K562 (cell line): ENCODE results near the gene CDC14B. TPM values are rescaled to one million over a fixed set of nuclear protein-coding genes. Genes with fewer than 3 reads are reported as not detected.

ENCODE experiments used
- ADNP ChIP-seq: fragments of 200-800 bp; sonication (Bioruptor generic); IDR thresholded peaks from 2 replicates; pipeline ENCODE4 v1.6.1; 2016; ENCODE audit warnings: missing genetic modification characterization, missing compliant biosample characterization
- CTBP1 ChIP-seq: fragments of 450-650 bp; IDR thresholded peaks from 2 replicates; pipeline ENCODE4 v1.6.1; 2016; ENCODE audit warnings: borderline replicate concordance
- ETS2 ChIP-seq: IDR thresholded peaks from 2 replicates; pipeline ENCODE4 v1.6.1; 2016; ENCODE audit warnings: borderline replicate concordance, missing genetic modification characterization, mild to moderate bottlenecking, moderate library complexity, missing compliant biosample characterization; ENCODE audit not compliant: poor library complexity, severe bottlenecking
- HDAC3 ChIP-seq: fragments of 450-650 bp; IDR thresholded peaks from 2 replicates; pipeline ENCODE4 v1.6.1; 2018; ENCODE audit warnings: borderline replicate concordance, mild to moderate bottlenecking, moderate library complexity; ENCODE audit not compliant: partially characterized antibody
- MECOM ChIP-seq: fragments of 250-450 bp; sonication (Bioruptor Pico); IDR thresholded peaks from 2 replicates; pipeline ENCODE4 v1.8.0; 2022; ENCODE audit warnings: inconsistent platforms
- NR2C2 ChIP-seq, 2 experiments: fragments of 200-800 bp in 1 of 2; sonication (Bioruptor generic) in 1 of 2; sonication (generic) in 1 of 2; formaldehyde crosslinking in 1 of 2; IDR thresholded peaks; 2 replicates each; pipeline versions ENCODE4 v1.6.1 to v1.8.0; 2016 to 2022; ENCODE audit warnings: mild to moderate bottlenecking in 1 of 2, missing compliant biosample characterization in 1 of 2, missing genetic modification characterization in 1 of 2, missing genetic modification reagents in 1 of 2
- RNF219 ChIP-seq: fragments of 250-450 bp; sonication (Bioruptor Pico); IDR thresholded peaks from 2 replicates; pipeline ENCODE4 v1.5.0; 2022; ENCODE audit warnings: mild to moderate bottlenecking
- ZFX ChIP-seq: sonication (generic); formaldehyde crosslinking; IDR thresholded peaks from 2 replicates; pipeline ENCODE4 v1.8.0; 2022; ENCODE audit warnings: mild to moderate bottlenecking, missing genetic modification reagents, moderate library complexity
- ZNF140 ChIP-seq: fragments of 250-450 bp; sonication (Bioruptor Pico); IDR thresholded peaks from 2 replicates; pipeline ENCODE4 v1.8.0; 2021; ENCODE audit warnings: moderate library complexity, mild to moderate bottlenecking, inconsistent platforms
- ZNF280A ChIP-seq: fragments of 450-650 bp; IDR thresholded peaks from 2 replicates; pipeline ENCODE4 v1.6.1; 2018; ENCODE audit warnings: mild to moderate bottlenecking, low read depth; ENCODE audit not compliant: partially characterized antibody
- ZNF589 ChIP-seq: fragments of 200-800 bp; sonication (Bioruptor generic); IDR thresholded peaks from 2 replicates; pipeline ENCODE4 v1.6.1; 2016; ENCODE audit warnings: low read depth, missing genetic modification characterization, missing compliant biosample characterization
- ZNF76 ChIP-seq: fragments of 250-450 bp; sonication (Bioruptor Pico); IDR thresholded peaks from 2 replicates; pipeline ENCODE4 v1.4.0; 2020; ENCODE audit warnings: mild to moderate bottlenecking, moderate library complexity, borderline replicate concordance
- polyA plus RNA-seq, 8 experiments: library from polyadenylated mRNA; depleted of rRNA in 4 of 8; stranded (reverse) in 5 of 8; unstranded in 3 of 8; fragments of >200 nt; fragmentation: Nextera tagmentation in 2 of 8; fragmentation: Illumina TruSeq in 1 of 8; extraction: Ambion mirVana in 2 of 8; extraction: Trizol in 1 of 8; gene quantifications; 2 replicates each; pipeline versions ENCODE4 v1.2.1 to v1.2.3, GENCODE V29; 2011 to 2014; ENCODE audit warnings: inconsistent platforms in 1 of 8, missing spikeins in 1 of 8
- total RNA-seq, 7 experiments: library from RNA; depleted of rRNA in 6 of 7; stranded (reverse); fragments of >200 nt in 6 of 7; fragmentation: Illumina TruSeq in 2 of 7; extraction: Trizol in 2 of 7; gene quantifications; 2 replicates each; pipeline versions ENCODE4 v1.2.1 to v1.2.3, GENCODE V29; 2011 to 2021; ENCODE audit warnings: low replicate concordance in 1 of 7
- TF ChIP-seq, protein P1 (sequence below): fragments of 150-350 bp; conservative IDR thresholded peaks from 2 replicates; pipeline ENCODE4 v1.6.1; 2014; ENCODE audit warnings: low read length
- TF ChIP-seq, protein P2 (sequence below), 2 experiments: fragments of 200-800 bp in 1 of 2; sonication (Bioruptor generic) in 1 of 2; sonication (generic) in 1 of 2; formaldehyde crosslinking in 1 of 2; IDR thresholded peaks in 1 of 2; conservative IDR thresholded peaks in 1 of 2; 2 replicates each; pipeline versions ENCODE4 v1.5.0 to v1.6.1; 2016 to 2020; ENCODE audit warnings: missing compliant biosample characterization in 1 of 2, missing genetic modification characterization in 1 of 2, missing genetic modification reagents in 1 of 2
- TF ChIP-seq, protein P3 (sequence below): fragments of 450-650 bp; formaldehyde crosslinking; IDR thresholded peaks from 2 replicates; pipeline ENCODE4 v1.4.0; 2022; ENCODE audit warnings: mild to moderate bottlenecking, moderate library complexity

CDC14B gene
- total and polyA plus RNA-seq, 9 of the 15 experiments (the other 6 are each of a cell fraction or from before 2014, with no cell fraction given), result 1.4 to 6.0 (median 3.8) TPM

GRCh38 chr9:96566498-96567202 lies 53.0 kb downstream of the CDC14B start (continued):
- TF ChIP-seq, protein P1, sequence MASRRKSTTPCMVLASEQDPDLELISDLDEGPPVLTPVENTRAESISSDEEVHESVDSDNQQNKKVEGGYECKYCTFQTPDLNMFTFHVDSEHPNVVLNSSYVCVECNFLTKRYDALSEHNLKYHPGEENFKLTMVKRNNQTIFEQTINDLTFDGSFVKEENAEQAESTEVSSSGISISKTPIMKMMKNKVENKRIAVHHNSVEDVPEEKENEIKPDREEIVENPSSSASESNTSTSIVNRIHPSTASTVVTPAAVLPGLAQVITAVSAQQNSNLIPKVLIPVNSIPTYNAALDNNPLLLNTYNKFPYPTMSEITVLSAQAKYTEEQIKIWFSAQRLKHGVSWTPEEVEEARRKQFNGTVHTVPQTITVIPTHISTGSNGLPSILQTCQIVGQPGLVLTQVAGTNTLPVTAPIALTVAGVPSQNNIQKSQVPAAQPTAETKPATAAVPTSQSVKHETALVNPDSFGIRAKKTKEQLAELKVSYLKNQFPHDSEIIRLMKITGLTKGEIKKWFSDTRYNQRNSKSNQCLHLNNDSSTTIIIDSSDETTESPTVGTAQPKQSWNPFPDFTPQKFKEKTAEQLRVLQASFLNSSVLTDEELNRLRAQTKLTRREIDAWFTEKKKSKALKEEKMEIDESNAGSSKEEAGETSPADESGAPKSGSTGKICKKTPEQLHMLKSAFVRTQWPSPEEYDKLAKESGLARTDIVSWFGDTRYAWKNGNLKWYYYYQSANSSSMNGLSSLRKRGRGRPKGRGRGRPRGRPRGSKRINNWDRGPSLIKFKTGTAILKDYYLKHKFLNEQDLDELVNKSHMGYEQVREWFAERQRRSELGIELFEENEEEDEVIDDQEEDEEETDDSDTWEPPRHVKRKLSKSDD, result no peak
- no peak for TF ChIP-seq RNF219 (CRISPR knock-in tag)
- no peak for TF ChIP-seq NR2C2 (CRISPR knock-in tag; IDR thresholded peaks at IDR 0.05)
- TF ChIP-seq NR2C2 (tag; IDR thresholded peaks at IDR 0.05), result peak; percentile 85
- TF ChIP-seq MECOM, result no peak
- TF ChIP-seq ADNP (tag), result no peak
- no peak for TF ChIP-seq ETS2
- TF ChIP-seq, protein P2, sequence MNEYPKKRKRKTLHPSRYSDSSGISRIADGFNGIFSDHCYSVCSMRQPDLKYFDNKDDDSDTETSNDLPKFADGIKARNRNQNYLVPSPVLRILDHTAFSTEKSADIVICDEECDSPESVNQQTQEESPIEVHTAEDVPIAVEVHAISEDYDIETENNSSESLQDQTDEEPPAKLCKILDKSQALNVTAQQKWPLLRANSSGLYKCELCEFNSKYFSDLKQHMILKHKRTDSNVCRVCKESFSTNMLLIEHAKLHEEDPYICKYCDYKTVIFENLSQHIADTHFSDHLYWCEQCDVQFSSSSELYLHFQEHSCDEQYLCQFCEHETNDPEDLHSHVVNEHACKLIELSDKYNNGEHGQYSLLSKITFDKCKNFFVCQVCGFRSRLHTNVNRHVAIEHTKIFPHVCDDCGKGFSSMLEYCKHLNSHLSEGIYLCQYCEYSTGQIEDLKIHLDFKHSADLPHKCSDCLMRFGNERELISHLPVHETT (CRISPR knock-in tag; conservative IDR thresholded peaks at IDR 0.05 in 1 of 2, IDR thresholded peaks at IDR 0.05 in 1 of 2), result no peak
- TF ChIP-seq CTBP1, result no peak
- no peak for TF ChIP-seq ZNF589 (CRISPR knock-in tag)
- TF ChIP-seq ZFX, result peak; percentile 75
- TF ChIP-seq, protein P3, sequence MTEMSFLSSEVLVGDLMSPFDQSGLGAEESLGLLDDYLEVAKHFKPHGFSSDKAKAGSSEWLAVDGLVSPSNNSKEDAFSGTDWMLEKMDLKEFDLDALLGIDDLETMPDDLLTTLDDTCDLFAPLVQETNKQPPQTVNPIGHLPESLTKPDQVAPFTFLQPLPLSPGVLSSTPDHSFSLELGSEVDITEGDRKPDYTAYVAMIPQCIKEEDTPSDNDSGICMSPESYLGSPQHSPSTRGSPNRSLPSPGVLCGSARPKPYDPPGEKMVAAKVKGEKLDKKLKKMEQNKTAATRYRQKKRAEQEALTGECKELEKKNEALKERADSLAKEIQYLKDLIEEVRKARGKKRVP, result no peak
- TF ChIP-seq ZNF140 (CRISPR knock-in tag), result no peak
- TF ChIP-seq ZNF280A, result no peak
- TF ChIP-seq ZNF76 (CRISPR knock-in tag), result no peak
- TF ChIP-seq HDAC3, result no peak
